PC-9 (cell line): Measurements from ENCODE around the gene KRABD2.

Experiments
- EZH2 ChIP-seq: fragments of 200-600 bp; sonication (generic); IDR thresholded peaks from 2 replicates; pipeline ENCODE4 v1.8.0; 2017; ENCODE audit warnings: antibody characterized with exemption, low read depth
- TF ChIP-seq, protein P1 (sequence below): fragments of 200-600 bp; sonication (generic); conservative IDR thresholded peaks from 2 replicates; pipeline ENCODE4 v1.6.1; 2017; ENCODE audit warnings: mixed run types, antibody characterized with exemption, mild to moderate bottlenecking, moderate library complexity

DNA sequence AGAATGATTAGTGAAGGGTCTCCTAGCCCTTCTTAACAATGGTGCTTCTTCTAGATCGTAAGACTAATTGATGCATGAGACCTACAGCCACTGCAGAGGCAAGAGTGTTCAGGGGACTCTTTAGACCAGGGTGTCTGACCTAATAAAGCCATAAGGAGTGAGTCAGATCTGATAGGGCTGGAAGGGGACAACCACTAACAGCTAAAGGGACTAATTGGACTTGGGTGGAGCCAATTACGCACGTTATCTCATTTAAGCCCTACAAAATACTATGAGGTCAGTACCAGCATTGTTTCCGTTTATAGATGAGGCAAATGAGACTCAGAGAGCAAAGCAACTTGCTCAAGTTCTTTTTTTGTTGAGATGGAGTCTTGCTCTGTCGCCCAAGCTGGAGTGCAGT lies 35.6 kb upstream of the KRABD2 start:
- TF ChIP-seq, protein P1, sequence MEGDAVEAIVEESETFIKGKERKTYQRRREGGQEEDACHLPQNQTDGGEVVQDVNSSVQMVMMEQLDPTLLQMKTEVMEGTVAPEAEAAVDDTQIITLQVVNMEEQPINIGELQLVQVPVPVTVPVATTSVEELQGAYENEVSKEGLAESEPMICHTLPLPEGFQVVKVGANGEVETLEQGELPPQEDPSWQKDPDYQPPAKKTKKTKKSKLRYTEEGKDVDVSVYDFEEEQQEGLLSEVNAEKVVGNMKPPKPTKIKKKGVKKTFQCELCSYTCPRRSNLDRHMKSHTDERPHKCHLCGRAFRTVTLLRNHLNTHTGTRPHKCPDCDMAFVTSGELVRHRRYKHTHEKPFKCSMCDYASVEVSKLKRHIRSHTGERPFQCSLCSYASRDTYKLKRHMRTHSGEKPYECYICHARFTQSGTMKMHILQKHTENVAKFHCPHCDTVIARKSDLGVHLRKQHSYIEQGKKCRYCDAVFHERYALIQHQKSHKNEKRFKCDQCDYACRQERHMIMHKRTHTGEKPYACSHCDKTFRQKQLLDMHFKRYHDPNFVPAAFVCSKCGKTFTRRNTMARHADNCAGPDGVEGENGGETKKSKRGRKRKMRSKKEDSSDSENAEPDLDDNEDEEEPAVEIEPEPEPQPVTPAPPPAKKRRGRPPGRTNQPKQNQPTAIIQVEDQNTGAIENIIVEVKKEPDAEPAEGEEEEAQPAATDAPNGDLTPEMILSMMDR: no peak
- TF ChIP-seq EZH2: no peak
